ENCODE data around the gene DLGAP4. TPM values are rescaled to one million over a fixed set of nuclear protein-coding genes. Genes with fewer than 3 reads are reported as not detected.
A peak's percentile ranks its signal among the peaks of the same experiment; 100 is the strongest.
"Not testable (repeated sequence)": the region's sequence is repeated elsewhere in the genome, so short reads cannot be mapped to it uniquely, and the experiment has no call there.

DLGAP4 gene
- total RNA-seq, 2 donors from 2014 or later = 62.9 to 78.2 TPM

DNA sequence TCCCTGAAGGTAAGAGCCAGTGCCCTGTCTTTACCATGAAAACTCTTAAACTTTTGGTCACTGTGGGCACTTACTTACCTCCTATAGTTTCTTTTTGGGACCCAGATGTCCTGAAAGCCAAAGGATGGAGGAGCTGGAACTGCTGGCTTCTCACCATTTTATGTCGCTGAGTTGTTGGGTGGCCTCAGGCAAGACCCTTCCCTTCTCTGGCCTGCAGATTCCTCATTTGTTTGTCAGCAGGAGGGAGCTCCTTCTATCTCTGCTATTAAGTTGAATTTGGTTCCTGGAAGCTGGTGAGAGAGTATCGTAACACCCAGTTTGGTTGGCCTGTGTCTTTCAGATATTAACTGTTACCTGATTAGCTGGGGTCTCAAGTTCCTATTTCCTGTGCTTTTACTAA is 167.0 kb downstream of the DLGAP4 start:
- Histone ChIP-seq H3K9ac (ENCODE audit: extremely low read depth, low read length, poor library complexity, severe bottlenecking) (no peak overlapping the region), H3K9me3 (ENCODE audit: control insufficient read depth, low read length) (no peaks in the 10 kb centered on the region), H3K4me3 (ENCODE audit: low read length) (no peak overlapping the region), H3K27ac (ENCODE audit: low read depth, low read length) (no peak overlapping the region), H3K4me1 (ENCODE audit: control insufficient read depth, insufficient read depth, low read length) (peaks cover 18% of the 10 kb centered on the region), H3K36me3 (ENCODE audit: control insufficient read depth, insufficient read depth, low read length) (peaks cover 32% of the 10 kb centered on the region), H3K27me3 (ENCODE audit: control insufficient read depth, insufficient read depth, low read length, poor library complexity, severe bottlenecking) (no peaks in the 10 kb centered on the region)
- Mint-ChIP-seq H3K4me3 (no peak overlapping the region), H3K27me3 (ENCODE audit: insufficient read depth) (no peaks in the 10 kb centered on the region), H3K4me1 (peaks cover 27% of the 10 kb centered on the region), H3K36me3 (ENCODE audit: low read depth) (peaks cover 14% of the 10 kb centered on the region), H3K27ac (peak overlapping the region; percentile 3), H3K9me3 (no peaks in the 10 kb centered on the region)
- TF ChIP-seq, protein P1, sequence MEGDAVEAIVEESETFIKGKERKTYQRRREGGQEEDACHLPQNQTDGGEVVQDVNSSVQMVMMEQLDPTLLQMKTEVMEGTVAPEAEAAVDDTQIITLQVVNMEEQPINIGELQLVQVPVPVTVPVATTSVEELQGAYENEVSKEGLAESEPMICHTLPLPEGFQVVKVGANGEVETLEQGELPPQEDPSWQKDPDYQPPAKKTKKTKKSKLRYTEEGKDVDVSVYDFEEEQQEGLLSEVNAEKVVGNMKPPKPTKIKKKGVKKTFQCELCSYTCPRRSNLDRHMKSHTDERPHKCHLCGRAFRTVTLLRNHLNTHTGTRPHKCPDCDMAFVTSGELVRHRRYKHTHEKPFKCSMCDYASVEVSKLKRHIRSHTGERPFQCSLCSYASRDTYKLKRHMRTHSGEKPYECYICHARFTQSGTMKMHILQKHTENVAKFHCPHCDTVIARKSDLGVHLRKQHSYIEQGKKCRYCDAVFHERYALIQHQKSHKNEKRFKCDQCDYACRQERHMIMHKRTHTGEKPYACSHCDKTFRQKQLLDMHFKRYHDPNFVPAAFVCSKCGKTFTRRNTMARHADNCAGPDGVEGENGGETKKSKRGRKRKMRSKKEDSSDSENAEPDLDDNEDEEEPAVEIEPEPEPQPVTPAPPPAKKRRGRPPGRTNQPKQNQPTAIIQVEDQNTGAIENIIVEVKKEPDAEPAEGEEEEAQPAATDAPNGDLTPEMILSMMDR (conservative IDR thresholded peaks at IDR 0.05) = no peak
- DNase-seq = no peak
- 71 to 89% methylated on average over 1 to 2 of the region's 2 CpGs for WGBS, 2 experiments (ENCODE audit: insufficient coverage in 1 of 2, insufficient read length in 1 of 2)

DNA sequence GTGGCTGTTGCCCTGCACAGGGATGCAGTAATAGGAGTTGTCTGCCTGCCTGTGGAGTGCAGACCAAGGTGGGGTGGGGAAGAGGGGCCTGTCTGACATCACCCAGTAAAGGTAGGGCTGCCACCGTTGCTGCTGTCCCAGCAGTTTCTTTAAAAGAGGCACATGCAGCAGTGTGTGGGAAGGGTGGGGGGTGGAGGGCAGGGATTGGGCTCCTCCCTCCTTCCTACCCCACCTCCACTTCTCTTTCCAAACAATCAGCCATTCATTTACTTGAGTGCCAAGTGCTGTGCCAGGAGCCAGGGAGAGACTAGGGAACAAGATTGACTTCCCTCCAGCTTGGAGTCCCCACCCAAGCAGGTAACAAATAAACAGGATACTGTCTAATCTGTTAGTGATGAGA is 168.4 kb downstream of the DLGAP4 start:
- H3K36me3 Mint-ChIP-seq (ENCODE audit: low read depth) = peaks cover 14% of the 10 kb centered on the region
- Histone ChIP-seq H3K9ac (ENCODE audit: extremely low read depth, low read length, poor library complexity, severe bottlenecking) (no peak overlapping the region), H3K4me3 (ENCODE audit: low read length) (no peak overlapping the region), H3K27ac (ENCODE audit: low read depth, low read length) (no peak overlapping the region), H3K4me1 (ENCODE audit: control insufficient read depth, insufficient read depth, low read length) (peaks cover 14% of the 10 kb centered on the region), H3K27me3 (ENCODE audit: control insufficient read depth, insufficient read depth, low read length, poor library complexity, severe bottlenecking) (no peaks in the 10 kb centered on the region), H3K9me3 (ENCODE audit: control insufficient read depth, low read length) (no peaks in the 10 kb centered on the region), H3K36me3 (ENCODE audit: control insufficient read depth, insufficient read depth, low read length) (peaks cover 30% of the 10 kb centered on the region)
- no peaks in the 10 kb centered on the region for H3K9me3 Mint-ChIP-seq
- peak overlapping the region; percentile 12 for H3K27ac Mint-ChIP-seq
- WGBS, 2 experiments (ENCODE audit: insufficient coverage in 1 of 2, insufficient read length in 1 of 2) = 43% methylated on average over 1 of the region's 1 CpG; no CpG with 5 or more reads in 1 of the 2 experiments
- no peak for DNase-seq
- TF ChIP-seq, protein P1 (conservative IDR thresholded peaks at IDR 0.05) = no peak
- peaks cover 27% of the 10 kb centered on the region for H3K4me1 Mint-ChIP-seq
- H3K4me3 Mint-ChIP-seq = no peak overlapping the region
- H3K27me3 Mint-ChIP-seq (ENCODE audit: insufficient read depth) = no peaks in the 10 kb centered on the region

DNA sequence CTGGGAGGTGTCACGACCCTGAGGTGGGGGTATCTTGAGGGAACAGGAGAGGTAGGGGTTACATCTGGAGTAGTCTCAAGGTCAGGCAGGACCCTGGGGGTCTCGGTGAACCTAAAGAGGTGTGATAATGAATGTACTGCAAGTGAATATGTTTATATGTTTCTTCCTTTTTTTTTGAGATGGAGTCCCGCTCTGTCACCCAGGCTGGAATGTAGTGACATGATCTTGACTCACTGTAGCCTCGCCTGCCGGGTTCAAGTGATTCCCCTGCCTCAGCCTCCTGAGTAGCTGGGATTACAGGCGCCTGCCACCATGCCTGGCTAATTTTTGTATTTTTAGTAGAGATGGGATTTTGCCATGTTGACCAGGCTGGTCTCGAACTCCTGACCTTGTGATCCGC is 168.9 kb downstream of the DLGAP4 start:
- H3K27me3 Mint-ChIP-seq (ENCODE audit: insufficient read depth); H3K27me3 ChIP-seq (ENCODE audit: control insufficient read depth, insufficient read depth, low read length, poor library complexity, severe bottlenecking); DNase-seq; H3K9me3 ChIP-seq (ENCODE audit: control insufficient read depth, low read length); H3K4me3 Mint-ChIP-seq; H3K9ac ChIP-seq (ENCODE audit: extremely low read depth, low read length, poor library complexity, severe bottlenecking); H3K27ac ChIP-seq (ENCODE audit: low read depth, low read length); H3K9me3 Mint-ChIP-seq; H3K4me3 ChIP-seq (ENCODE audit: low read length): not testable (repeated sequence)
- Mint-ChIP-seq H3K4me1 (peaks cover 24% of the 10 kb centered on the region), H3K27ac (peak overlapping the region; percentile 12), H3K36me3 (ENCODE audit: low read depth) (peaks cover 14% of the 10 kb centered on the region)
- Histone ChIP-seq H3K4me1 (ENCODE audit: control insufficient read depth, insufficient read depth, low read length) (peaks cover 12% of the 10 kb centered on the region), H3K36me3 (ENCODE audit: control insufficient read depth, insufficient read depth, low read length) (peaks cover 27% of the 10 kb centered on the region)
- WGBS, 2 experiments (ENCODE audit: insufficient coverage in 1 of 2, insufficient read length in 1 of 2) = 91 to 93% methylated on average over 6 to 8 of the region's 8 CpGs

DNA sequence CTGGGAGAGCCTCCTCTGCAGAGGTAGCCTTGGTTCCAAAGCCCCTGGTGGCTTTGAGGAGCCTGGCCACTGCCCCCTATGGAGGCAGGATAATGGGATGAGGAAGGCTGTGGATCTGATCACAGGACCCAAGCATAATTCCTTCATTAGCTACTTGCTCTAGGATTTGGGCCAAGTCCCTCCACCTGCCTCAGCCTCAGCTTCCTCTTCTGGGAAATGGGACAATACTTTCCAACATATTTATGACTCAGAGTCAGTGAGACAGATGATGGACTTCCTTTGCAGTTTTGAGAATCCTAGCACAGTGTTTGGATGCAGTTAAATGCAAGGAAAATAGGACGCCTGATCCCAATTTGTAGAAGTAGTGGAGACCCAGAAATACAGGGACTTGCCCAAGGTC is 171.3 kb downstream of the DLGAP4 start:
- Histone ChIP-seq H3K4me3 (ENCODE audit: low read length) (no peak overlapping the region), H3K9ac (ENCODE audit: extremely low read depth, low read length, poor library complexity, severe bottlenecking) (no peak overlapping the region), H3K36me3 (ENCODE audit: control insufficient read depth, insufficient read depth, low read length) (peaks cover 30% of the 10 kb centered on the region), H3K4me1 (ENCODE audit: control insufficient read depth, insufficient read depth, low read length) (peaks cover 7% of the 10 kb centered on the region), H3K27ac (ENCODE audit: low read depth, low read length) (no peak overlapping the region), H3K9me3 (ENCODE audit: control insufficient read depth, low read length) (no peaks in the 10 kb centered on the region), H3K27me3 (ENCODE audit: control insufficient read depth, insufficient read depth, low read length, poor library complexity, severe bottlenecking) (no peaks in the 10 kb centered on the region)
- Mint-ChIP-seq H3K4me1 (peaks cover 8% of the 10 kb centered on the region), H3K4me3 (no peak overlapping the region), H3K9me3 (no peaks in the 10 kb centered on the region), H3K27ac (no peak overlapping the region), H3K27me3 (ENCODE audit: insufficient read depth) (no peaks in the 10 kb centered on the region), H3K36me3 (ENCODE audit: low read depth) (peaks cover 19% of the 10 kb centered on the region)
- DNase-seq = no peak
- TF ChIP-seq, protein P1 (conservative IDR thresholded peaks at IDR 0.05) = no peak
- WGBS, 2 experiments (ENCODE audit: insufficient coverage in 1 of 2, insufficient read length in 1 of 2) = 100% methylated on average over 1 of the region's 1 CpG

All from endodermal cell (in vitro differentiated cells).